AG08396 (cell line): ENCODE measurements around the gene ZSCAN2.
"Not testable (repeated sequence)": the region's sequence is repeated elsewhere in the genome, so short reads cannot be mapped to it uniquely, and the experiment has no call there.

Experiments
- DNase-seq: peaks from one replicate; pipeline ENCODE4 v3.0.0; 2012; ENCODE audit warnings: low spot score, mixed read lengths

The ZSCAN2 gene

GRCh38 chr15:84641871-84642270, 41.1 kb downstream of the ZSCAN2 start:
- DNase-seq = not testable (repeated sequence)

DNA sequence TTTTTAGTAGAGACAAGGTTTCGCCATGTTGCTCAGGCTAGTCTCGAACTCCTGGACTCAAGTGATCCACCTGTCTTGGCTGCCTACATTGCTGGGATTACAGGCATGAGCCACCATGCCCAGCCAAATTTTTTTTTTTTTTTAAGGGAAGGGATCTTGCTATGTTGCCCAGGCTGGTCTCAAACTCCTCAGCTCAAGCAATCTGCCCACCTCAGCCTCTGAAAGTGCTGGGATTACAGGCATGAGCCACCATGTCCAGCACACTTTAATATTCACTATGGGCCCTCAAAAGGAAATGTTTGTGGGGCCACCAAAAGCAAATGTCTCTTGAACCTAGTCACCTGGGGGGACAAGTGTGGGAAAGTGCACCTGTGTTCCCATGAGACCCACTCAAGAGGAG, 41.8 kb downstream of the ZSCAN2 start:
- DNase-seq = not testable (repeated sequence)

- no peak for DNase-seq
These were observed 43.0 kb downstream of the ZSCAN2 start for GRCh38 chr15:84643838-84644237.

DNA sequence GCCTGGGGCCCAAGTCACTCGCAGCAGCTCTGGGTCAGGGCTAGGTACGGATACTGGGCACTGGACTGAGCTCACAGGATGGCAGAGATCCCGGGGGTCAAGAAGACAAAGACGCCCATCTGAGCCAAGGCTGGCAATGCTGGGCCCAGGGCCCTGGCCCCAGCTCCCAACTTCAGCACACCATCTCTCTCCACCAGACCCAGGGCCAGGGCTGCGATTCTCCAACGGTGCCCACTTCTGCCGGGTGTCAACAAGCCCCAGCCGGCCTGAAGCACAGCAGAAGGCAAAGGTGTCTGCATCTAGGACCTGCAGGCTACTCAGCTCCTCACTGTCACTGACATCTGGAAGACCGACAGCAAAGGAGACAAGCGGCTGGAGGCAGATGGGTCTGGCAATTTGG, 44.7 kb downstream of the ZSCAN2 start:
- DNase-seq = no peak

DNA sequence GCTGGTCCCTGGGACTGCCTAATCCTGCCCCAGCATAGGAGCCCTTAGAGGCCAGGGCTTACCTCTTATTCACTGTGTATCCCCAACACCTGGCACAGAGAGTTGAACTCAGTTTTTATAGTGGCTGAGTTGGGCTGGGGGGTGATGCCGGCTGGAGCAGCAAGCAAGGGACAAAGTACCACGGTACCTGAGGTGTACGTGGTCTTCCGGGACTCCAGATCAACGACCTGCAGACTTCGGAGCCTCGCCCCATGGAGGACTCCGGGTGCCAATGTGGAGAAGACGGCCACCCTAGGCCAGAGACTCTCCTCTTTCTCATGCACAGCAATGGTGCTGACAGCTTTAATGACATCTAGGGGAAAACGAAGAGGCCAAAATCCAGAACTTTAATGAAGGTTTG, 45.2 kb downstream of the ZSCAN2 start:
- no peak for DNase-seq

DNA sequence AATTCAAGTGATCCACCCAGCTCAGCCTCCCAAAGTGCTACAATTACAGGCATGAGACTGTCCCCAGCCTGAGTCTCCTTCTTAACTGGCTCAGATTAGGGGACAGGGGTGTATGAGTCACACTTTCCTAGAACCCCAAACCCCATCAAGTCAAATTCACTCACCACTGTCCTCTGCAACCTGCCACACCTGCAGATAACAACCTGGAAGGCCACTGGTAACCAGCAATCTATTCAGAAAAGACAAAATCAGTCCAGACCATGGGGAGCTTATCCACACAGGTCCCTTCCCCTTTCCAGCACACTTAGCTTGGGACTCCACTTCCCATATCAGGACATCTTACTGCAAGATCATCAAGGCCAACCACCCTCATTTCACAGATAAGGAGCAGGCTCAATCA, 46.9 kb downstream of the ZSCAN2 start:
- DNase-seq = no peak

DNA sequence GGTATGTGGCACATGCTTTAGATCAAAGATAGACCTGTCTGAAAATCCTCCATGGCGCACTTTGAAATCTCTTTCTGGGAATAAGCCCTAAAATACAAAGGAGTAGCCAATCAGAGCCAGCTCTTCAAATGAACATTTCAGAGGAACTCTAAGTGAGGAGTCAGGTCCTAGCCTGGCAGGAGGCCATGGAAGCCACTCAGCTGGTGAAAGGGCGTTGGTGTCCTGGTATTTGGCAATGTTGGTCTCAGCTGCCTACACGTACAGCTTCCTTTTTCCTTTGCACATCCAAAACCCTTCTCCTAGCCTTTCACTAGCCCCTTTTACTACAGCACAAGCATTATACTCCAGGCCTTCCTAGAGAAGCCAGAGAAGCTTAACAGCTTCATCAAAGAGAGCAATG, 47.7 kb downstream of the ZSCAN2 start:
- no peak for DNase-seq

- no peak for DNase-seq
These were observed 48.9 kb downstream of the ZSCAN2 start for GRCh38 chr15:84649706-84650105.

GRCh38 chr15:84653584-84653909, 52.7 kb downstream of the ZSCAN2 start:
- DNase-seq = no peak

DNA sequence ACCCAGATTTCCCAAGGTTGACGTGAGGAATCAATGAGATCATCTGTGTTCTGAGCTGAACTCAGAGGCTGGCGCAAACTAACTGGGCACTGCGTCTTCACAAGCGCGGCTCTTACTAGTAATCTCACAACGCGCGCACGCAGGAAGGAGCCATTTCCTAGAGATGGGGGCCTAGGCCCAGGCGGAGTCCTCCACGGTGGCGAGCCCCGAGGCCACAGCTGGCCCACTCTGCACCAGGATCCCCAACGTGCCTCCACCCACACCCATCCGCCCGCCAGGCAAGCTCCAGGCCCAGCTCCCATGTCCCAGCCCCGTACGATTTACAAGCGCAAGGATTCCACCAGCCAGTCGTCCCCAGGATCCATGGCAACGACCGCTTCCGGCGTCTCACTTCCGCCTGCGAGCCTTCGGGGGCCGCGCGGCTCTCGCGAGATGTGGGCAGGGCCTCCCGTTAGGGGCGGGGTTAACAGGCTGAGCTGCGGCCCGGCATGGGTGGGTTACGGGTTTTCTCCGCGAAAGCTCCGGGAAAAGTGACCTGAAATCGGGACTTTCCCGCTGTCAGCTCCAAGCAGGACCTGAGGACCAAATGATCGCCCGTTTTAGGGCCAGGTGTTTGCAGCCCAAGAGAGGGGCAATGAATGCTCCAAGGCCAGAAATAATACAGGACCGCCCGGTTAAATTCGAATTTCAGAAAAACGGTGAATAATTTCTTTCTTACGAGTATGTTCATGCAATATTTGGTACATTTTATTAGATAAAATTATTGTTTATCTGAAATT, 53.3 kb downstream of the ZSCAN2 start, which contains the start of gene WDR73:
WDR73 (minus strand) TSS at position 374 of the 779 bp plus-strand sequence; CDS start at position 365, 9 bp downstream.
- peak; percentile 94 for DNase-seq

DNA sequence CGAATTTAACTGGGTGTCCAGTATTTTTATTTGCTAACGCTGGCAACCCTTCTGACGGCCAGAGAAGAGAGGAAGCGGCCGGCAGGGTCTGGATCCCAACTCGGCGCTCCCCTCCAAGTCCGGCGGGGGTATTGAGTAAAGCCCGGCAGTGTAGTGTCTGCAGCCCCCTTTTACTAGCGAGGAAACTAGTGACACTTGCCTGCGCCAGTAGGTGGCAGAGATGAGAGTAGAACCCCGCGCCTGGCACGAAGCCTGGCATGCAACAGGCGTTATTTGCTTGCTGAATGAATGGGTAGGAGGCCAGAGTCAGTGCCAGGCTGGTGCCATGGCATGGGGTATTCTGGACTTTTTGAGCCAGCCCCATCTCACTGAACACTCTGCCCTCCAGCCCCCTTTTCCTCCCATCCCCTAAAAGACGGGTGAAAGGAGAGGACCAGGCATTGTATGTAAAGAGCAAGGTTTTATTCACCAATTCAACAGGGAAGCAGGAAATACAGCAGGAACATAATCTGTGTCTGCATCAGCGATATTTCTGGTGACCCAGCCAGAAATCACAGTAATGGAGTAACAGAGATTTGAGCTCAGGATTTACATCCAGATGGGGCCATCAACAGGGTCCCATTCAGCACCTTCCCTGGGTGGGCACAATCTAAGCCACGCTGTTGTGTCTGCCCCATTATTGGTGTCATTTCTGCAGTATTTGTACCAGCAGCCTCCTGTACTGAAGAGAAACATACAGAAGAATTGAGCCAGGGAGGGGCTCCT, 54.1 kb downstream of the ZSCAN2 start:
- peak; percentile 73 for DNase-seq

DNA sequence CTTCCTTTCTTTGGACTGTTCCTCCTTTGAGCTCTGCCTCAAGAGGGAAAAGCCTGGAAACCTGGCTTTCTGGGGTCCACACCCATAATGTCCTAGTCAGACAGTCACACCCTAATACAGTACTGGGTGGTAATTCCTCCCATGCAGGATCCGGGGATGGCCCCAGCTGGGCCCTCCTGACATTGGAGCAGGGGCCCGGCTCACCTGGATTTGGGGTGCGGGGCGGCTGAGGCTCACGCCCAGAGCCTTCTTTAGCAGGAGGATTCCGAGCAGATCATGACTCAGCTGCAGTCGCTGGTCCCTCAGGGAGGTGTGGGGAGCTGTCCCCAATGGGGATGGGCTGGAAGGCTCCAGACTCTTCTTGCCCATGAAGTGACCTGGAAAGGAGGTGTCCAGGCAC, 56.2 kb downstream of the ZSCAN2 start:
- no peak for DNase-seq

GRCh38 chr15:84657748-84658079, 56.9 kb downstream of the ZSCAN2 start:
- no peak for DNase-seq

GRCh38 chr15:84658080-84658787, 57.4 kb downstream of the ZSCAN2 start, which contains the start of gene NMB:
TSS of gene NMB (minus strand) at chr15:84658199. CDS start at chr15:84658152, 47 bp downstream.
- peak; percentile 89 for DNase-seq

DNA sequence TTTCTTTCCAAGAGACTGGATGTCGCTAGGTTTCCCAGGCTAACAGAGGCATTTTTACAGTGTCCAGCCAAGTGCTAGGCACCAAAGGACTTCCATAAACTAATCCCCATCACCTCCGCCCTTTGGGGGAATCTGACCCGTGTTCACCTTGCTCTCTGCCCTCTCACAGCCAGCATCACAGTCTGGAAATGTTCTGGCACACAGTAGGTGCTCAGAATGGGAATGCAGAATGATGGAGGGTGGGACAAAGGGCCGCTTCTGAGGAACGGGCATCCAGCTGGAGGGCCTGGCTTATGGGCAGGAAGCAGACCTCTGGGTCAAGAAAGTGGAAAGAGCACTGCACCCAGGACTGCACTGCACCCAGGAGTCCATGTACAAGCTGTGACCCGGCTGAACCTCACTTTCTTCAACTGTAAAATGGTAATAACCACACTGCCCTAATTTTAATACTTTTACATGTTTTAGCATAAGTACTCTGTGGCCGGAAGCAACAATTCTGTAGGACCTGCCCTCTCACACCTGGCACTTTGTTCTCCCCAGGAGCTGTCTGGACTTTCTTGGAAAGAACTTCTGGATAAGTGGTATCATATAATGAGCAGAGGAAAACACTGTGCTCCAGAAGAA, 58.1 kb downstream of the ZSCAN2 start:
- no peak for DNase-seq

DNA sequence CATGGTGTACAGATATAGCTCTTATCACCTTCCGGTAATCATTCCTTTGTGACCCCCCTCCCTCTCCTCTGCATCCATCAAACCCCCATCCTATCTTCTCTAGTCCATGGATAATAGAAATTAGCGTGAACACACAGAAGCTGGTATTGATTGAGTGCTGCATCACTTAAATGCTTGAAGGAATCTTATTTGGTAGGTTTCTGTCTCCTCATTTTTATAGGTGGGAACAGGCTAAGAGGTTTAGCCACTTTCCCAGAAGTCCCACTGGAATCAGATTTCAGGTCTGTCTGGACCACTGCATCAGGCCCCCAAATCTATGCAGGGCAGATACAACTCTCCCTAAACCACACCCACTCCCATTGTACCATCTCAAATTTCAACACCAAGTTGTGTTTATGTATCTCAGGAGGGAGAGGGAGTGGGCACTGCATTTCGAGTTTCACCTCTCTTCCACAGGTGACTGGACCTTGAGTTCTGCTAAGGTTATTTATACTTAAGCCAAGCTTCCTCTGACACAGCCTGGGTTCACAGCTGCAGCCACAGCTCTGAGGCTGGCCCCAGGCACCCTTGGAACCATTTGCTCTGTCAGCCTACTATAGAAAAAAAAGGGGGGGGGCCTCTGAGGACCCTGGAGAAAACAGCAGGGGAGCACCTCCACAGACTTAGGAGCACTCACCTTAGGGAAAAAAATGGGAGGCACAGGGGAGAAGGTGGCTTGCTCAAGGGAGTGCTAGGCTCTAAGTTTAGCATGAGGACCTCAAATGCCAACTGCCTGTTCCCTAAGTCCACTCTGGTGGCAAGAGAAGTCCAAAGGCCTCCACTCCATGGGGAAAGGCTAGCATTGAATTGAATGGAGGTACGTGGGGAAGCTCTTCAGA, 59.3 kb downstream of the ZSCAN2 start:
- DNase-seq = no peak

GRCh38 chr15:84661001-84661400, 60.2 kb downstream of the ZSCAN2 start:
- DNase-seq = no peak

DNA sequence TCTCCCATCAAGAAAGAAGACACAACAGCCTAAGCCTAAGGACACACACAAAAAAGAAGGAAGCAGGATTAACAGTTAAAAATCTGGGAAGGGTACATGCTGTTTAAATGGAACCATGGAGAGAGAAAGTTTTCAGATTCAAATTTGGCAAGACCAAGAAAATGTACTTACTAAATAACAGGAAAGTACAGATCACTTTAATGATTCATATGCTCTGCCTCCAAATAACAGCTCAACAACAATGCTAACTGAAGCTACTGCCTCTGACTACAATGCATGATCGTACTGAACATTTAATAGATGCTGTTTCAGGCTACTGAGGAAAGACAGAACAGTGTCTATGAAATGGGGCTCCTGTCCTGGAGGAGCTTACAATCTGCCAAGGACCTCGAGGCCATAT, 65.6 kb downstream of the ZSCAN2 start:
- no peak for DNase-seq

DNA sequence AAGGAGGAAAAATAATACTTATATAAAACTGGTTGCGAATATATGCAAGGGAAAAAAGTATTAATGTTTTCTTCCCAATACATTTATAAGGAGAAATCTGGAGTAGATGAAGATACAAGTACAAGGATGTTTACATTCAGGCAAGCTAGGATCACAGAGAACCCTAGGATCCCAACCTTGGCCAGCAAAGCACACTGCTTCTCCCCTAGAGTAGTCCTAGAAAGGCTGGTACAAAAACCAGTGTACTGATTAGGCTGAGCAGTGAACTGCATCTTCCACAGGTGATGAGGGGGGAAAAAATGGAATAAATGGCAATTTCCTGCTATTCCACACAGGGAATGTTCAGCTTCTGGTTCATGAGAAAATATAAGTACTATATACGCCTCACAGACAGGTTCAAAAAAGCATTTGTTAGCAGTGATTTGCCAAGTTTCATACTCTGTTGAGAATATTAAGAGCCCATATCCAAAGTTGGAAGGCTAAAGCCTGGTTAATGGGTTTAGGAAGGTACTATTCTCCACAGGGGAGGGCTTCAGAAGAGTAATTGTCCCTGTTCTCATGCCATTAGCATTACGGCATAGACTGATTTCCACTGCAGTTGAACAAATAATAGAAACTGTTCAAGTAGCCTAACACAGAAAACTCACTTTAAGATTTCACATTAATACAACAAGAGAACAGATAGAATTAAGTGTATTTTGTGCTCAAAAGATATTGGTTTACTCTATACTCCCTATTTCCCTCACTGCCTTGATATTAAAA, 67.6 kb downstream of the ZSCAN2 start:
- no peak for DNase-seq

GRCh38 chr15:84669726-84670125, 68.9 kb downstream of the ZSCAN2 start:
- peak; percentile 45 for DNase-seq

- peak; percentile 76 for DNase-seq
These were observed 70.4 kb downstream of the ZSCAN2 start for GRCh38 chr15:84671211-84671610.
